GM10847 (cell line): ENCODE results near the gene CXCR3.

Experiments
- POLR2A ChIP-seq: IDR thresholded peaks from 2 replicates; pipeline ENCODE4 v1.6.1; 2011; ENCODE audit not compliant: insufficient read length; ENCODE audit errors: extremely low read depth

Gene CXCR3

GRCh38 chrX:71617742-71618141 is 569 bp downstream of the CXCR3 start:
- no peak for TF ChIP-seq POLR2A

GRCh38 chrX:71616672-71617529 is 1.4 kb downstream of the CXCR3 start:
- no peak for TF ChIP-seq POLR2A

- no peak for TF ChIP-seq POLR2A
Measured at GRCh38 chrX:71615954-71616353, 2.4 kb downstream of the CXCR3 start.

- TF ChIP-seq POLR2A = no peak
Measured at GRCh38 chrX:71615056-71615455, 3.3 kb downstream of the CXCR3 start.

- no peak for TF ChIP-seq POLR2A
Measured at GRCh38 chrX:71612256-71612655, 6.1 kb downstream of the CXCR3 start.

GRCh38 chrX:71609095-71609750 is 9.1 kb downstream of the CXCR3 start:
- no peak for TF ChIP-seq POLR2A

- TF ChIP-seq POLR2A = no peak
Measured at GRCh38 chrX:71607488-71607887, 10.8 kb downstream of the CXCR3 start.

- no peak for TF ChIP-seq POLR2A
Measured at GRCh38 chrX:71606536-71607216, 11.6 kb downstream of the CXCR3 start.

GRCh38 chrX:71604796-71605568 is 13.3 kb downstream of the CXCR3 start:
- no peak for TF ChIP-seq POLR2A

GRCh38 chrX:71604141-71604540 is 14.2 kb downstream of the CXCR3 start:
- TF ChIP-seq POLR2A = no peak

- TF ChIP-seq POLR2A = no peak
Measured at GRCh38 chrX:71603618-71604017, 14.7 kb downstream of the CXCR3 start.

GRCh38 chrX:71599965-71600364 is 18.3 kb downstream of the CXCR3 start:
- no peak for TF ChIP-seq POLR2A

GRCh38 chrX:71586929-71587328 is 31.4 kb downstream of the CXCR3 start:
- TF ChIP-seq POLR2A = no peak

GRCh38 chrX:71581210-71581609 is 37.1 kb downstream of the CXCR3 start:
- no peak for TF ChIP-seq POLR2A

GRCh38 chrX:71579990-71580380 is 38.3 kb downstream of the CXCR3 start:
- no peak for TF ChIP-seq POLR2A
